22Rv1 (cell line): ENCODE data around the gene DIP2A.

Experiments
- ZFX ChIP-seq: fragments of 450-650 bp; IDR thresholded peaks from 2 replicates; pipeline ENCODE4 v1.6.1; 2017; ENCODE audit warnings: antibody characterized with exemption, borderline replicate concordance
- TF ChIP-seq, protein P1 (sequence below): fragments of 450-650 bp; IDR thresholded peaks from 2 replicates; pipeline ENCODE4 v1.5.1; 2017; ENCODE audit warnings: mild to moderate bottlenecking

DNA sequence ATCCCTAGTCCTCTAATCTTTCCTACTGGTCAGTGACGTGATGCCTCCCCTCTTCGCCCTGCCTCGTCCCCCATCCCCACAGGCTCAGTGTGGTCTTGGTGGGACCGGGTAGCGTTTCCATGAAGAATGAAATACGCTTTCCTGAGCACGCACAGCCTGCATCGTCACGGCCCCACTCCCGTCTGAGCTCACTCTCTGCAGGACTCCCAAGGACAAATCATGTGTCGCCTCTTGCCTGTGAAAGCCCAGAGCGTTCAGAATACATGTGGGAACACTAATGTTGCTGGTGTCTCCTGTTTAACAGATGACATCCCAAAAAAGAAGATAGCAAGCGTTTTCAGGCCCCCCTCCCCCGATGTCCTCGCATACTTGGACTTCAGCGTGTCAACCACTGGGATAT is 97.0 kb downstream of the DIP2A start:
- TF ChIP-seq, protein P1, sequence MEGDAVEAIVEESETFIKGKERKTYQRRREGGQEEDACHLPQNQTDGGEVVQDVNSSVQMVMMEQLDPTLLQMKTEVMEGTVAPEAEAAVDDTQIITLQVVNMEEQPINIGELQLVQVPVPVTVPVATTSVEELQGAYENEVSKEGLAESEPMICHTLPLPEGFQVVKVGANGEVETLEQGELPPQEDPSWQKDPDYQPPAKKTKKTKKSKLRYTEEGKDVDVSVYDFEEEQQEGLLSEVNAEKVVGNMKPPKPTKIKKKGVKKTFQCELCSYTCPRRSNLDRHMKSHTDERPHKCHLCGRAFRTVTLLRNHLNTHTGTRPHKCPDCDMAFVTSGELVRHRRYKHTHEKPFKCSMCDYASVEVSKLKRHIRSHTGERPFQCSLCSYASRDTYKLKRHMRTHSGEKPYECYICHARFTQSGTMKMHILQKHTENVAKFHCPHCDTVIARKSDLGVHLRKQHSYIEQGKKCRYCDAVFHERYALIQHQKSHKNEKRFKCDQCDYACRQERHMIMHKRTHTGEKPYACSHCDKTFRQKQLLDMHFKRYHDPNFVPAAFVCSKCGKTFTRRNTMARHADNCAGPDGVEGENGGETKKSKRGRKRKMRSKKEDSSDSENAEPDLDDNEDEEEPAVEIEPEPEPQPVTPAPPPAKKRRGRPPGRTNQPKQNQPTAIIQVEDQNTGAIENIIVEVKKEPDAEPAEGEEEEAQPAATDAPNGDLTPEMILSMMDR: no peak
- TF ChIP-seq ZFX: no peak
